ENCODE data around the gene KRTAP6-1.

- TF ChIP-seq, protein P1, sequence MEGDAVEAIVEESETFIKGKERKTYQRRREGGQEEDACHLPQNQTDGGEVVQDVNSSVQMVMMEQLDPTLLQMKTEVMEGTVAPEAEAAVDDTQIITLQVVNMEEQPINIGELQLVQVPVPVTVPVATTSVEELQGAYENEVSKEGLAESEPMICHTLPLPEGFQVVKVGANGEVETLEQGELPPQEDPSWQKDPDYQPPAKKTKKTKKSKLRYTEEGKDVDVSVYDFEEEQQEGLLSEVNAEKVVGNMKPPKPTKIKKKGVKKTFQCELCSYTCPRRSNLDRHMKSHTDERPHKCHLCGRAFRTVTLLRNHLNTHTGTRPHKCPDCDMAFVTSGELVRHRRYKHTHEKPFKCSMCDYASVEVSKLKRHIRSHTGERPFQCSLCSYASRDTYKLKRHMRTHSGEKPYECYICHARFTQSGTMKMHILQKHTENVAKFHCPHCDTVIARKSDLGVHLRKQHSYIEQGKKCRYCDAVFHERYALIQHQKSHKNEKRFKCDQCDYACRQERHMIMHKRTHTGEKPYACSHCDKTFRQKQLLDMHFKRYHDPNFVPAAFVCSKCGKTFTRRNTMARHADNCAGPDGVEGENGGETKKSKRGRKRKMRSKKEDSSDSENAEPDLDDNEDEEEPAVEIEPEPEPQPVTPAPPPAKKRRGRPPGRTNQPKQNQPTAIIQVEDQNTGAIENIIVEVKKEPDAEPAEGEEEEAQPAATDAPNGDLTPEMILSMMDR (conservative IDR thresholded peaks at IDR 0.05; ENCODE audit: low read depth, low read length): no peak
- TF ChIP-seq EZH2phosphoT487 (IDR thresholded peaks at IDR 0.05; ENCODE audit: borderline replicate concordance, low read length): no peak
Observed at GRCh38 chr21:30646904-30647414, 33.2 kb upstream of the KRTAP6-1 start.

Data from PC-3 (cell line).